Measurements from ENCODE around the gene GNB3. TPM values are rescaled to one million over a fixed set of nuclear protein-coding genes. Genes with fewer than 3 reads are reported as not detected.

The GNB3 gene
- total RNA-seq, 1 experiment from 2014 or later = 20.7 TPM

DNA sequence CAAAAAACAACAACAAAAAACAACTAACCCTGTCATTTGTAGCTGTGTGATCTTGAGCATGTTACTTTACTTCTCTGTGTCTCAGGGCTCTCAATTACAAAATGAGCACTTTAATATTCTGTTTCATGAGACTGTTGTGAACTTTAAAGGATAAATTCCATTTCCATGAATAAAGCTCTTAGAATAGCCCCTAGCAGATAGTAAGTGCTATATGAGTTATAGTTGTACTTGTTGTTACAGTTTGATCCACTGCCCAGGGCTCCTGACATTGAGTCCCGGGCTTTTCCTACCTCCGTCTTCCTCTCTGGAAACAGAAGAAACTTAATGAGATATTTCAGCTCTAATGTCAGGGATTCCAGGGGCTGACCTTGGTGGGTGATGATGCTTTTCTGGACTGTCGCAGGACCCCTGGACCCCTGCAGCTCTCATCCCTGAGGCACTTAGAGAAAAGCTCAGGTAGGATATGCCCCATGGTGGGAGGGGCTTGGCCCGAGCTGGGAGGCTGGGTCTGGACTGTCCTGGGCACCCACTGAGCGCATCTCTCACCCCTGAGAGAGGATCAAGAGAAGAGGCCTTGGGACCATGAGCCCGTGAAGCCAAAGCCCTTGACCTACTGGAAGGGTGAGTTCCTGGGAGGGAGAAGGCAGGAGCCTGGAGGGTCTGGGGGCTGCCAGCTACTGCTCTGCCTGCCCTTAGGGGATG lies 7.4 kb upstream of the GNB3 start:
- intact Hi-C loops (cut with micrococcal nuclease; ENCODE audit: unreplicated experiment) = no loop called here
- no peak for DNase-seq (ENCODE audit: low spot score)
- TF ChIP-seq, protein P1, sequence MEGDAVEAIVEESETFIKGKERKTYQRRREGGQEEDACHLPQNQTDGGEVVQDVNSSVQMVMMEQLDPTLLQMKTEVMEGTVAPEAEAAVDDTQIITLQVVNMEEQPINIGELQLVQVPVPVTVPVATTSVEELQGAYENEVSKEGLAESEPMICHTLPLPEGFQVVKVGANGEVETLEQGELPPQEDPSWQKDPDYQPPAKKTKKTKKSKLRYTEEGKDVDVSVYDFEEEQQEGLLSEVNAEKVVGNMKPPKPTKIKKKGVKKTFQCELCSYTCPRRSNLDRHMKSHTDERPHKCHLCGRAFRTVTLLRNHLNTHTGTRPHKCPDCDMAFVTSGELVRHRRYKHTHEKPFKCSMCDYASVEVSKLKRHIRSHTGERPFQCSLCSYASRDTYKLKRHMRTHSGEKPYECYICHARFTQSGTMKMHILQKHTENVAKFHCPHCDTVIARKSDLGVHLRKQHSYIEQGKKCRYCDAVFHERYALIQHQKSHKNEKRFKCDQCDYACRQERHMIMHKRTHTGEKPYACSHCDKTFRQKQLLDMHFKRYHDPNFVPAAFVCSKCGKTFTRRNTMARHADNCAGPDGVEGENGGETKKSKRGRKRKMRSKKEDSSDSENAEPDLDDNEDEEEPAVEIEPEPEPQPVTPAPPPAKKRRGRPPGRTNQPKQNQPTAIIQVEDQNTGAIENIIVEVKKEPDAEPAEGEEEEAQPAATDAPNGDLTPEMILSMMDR (conservative IDR thresholded peaks at IDR 0.05; ENCODE audit: low read depth, low read length) = no peak
- Histone ChIP-seq H3K27ac (ENCODE audit: low read depth, low read length, poor library complexity, severe bottlenecking) (no peak overlapping the region), H3K4me3 (ENCODE audit: low read depth, low read length, poor library complexity, severe bottlenecking) (no peak overlapping the region), H3K4me1 (ENCODE audit: insufficient read depth, low read length, poor library complexity, severe bottlenecking) (no peaks in the 10 kb centered on the region), H3K36me3 (ENCODE audit: insufficient read depth, low read length, poor library complexity, severe bottlenecking) (peaks cover 57% of the 10 kb centered on the region), H3K27me3 (replicated peaks; ENCODE audit: insufficient read depth, low read depth, low read length, poor library complexity) (no peaks in the 10 kb centered on the region), H3K9me3 (ENCODE audit: low read depth, low read length, poor library complexity, severe bottlenecking) (no peaks in the 10 kb centered on the region)
- no TSS peak for BruUV-seq (replicated peaks)
- CTCF ChIA-PET = no interaction called here
- POLR2A ChIA-PET (ENCODE audit: low non-redundant PET) = interaction anchor here (0.6 kb wide), 1 partner anchor 73 kb away, joined by 3 read pairs; no protein-coding TSS in a partner anchor

DNA sequence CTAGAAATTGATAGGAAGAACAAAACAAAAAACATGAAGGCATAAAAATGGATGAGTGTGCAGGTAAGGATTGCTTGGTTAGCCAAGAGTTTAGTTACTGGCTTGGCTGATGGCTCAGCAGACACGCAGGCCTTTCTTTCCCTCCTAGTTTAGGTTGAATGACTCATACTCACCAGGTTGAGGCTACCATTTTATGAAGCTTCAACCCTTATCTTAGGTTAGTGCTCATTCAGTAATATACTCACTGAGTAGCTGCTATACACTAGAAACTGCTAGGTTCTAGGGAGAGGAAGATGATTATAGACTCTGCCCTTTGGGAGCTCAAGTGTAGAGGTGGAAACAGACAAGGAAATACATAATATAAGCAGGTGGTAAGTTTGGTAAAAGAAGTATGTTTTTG lies 6.5 kb upstream of the GNB3 start:
- no TSS peak for BruUV-seq (replicated peaks)
- H3K27me3 ChIP-seq (replicated peaks; ENCODE audit: insufficient read depth, low read depth, low read length, poor library complexity) = no peaks in the 10 kb centered on the region
- intact Hi-C loops (cut with micrococcal nuclease; ENCODE audit: unreplicated experiment) = no loop called here
- no peak overlapping the region for H3K4me3 ChIP-seq (ENCODE audit: low read depth, low read length, poor library complexity, severe bottlenecking)
- ChIA-PET CTCF (interaction anchor here (0.5 to 1.4 kb wide), 3 partner anchors 21 to 276 kb away, joined by 3 to 8 read pairs (median 5); partner anchors contain the start of gene SPSB2), POLR2A (ENCODE audit: low non-redundant PET) (interaction anchor here (1.0 kb wide), 1 partner anchor 9 kb away, joined by 3 read pairs; no protein-coding TSS in a partner anchor)
- DNase-seq (ENCODE audit: low spot score) = no peak
- H3K27ac ChIP-seq (ENCODE audit: low read depth, low read length, poor library complexity, severe bottlenecking) = no peak overlapping the region
- TF ChIP-seq, protein P1 (conservative IDR thresholded peaks at IDR 0.05; ENCODE audit: low read depth, low read length) = no peak
- TF ChIP-seq EZH2 (IDR thresholded peaks at IDR 0.05; ENCODE audit: borderline replicate concordance, low read depth, low read length, poor library complexity, severe bottlenecking) = no peak
- no peaks in the 10 kb centered on the region for H3K4me1 ChIP-seq (ENCODE audit: insufficient read depth, low read length, poor library complexity, severe bottlenecking)
- H3K36me3 ChIP-seq (ENCODE audit: insufficient read depth, low read length, poor library complexity, severe bottlenecking) = peaks cover 63% of the 10 kb centered on the region
- no peaks in the 10 kb centered on the region for H3K9me3 ChIP-seq (ENCODE audit: low read depth, low read length, poor library complexity, severe bottlenecking)

DNA sequence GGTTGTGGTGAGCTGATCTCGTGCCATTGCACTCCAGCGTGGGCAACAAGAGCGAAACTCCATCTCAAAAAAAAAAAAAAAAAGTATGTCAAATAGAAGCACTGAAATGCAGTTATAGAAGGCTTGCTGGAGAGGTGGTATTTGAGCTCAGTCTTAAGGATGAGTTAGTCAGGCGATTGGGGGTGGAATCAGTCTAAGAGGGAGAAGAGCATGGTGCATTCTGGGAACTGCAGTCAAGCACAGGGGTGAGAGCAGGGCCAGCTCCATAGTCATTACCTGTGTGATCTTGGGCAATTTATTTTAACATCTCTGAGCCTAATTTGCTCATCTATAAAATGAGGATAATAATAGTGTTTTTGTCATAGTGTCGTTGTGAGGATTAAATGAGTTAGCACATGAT lies 5.9 kb upstream of the GNB3 start:
- Histone ChIP-seq H3K36me3 (ENCODE audit: insufficient read depth, low read length, poor library complexity, severe bottlenecking) (peaks cover 66% of the 10 kb centered on the region), H3K9me3 (ENCODE audit: low read depth, low read length, poor library complexity, severe bottlenecking) (no peaks in the 10 kb centered on the region), H3K27me3 (replicated peaks; ENCODE audit: insufficient read depth, low read depth, low read length, poor library complexity) (no peaks in the 10 kb centered on the region), H3K4me3 (ENCODE audit: low read depth, low read length, poor library complexity, severe bottlenecking) (no peak overlapping the region), H3K27ac (ENCODE audit: low read depth, low read length, poor library complexity, severe bottlenecking) (no peak overlapping the region), H3K4me1 (ENCODE audit: insufficient read depth, low read length, poor library complexity, severe bottlenecking) (no peaks in the 10 kb centered on the region)
- BruUV-seq (replicated peaks) = no TSS peak
- DNase-seq (ENCODE audit: low spot score) = no peak
- intact Hi-C loops (cut with micrococcal nuclease; ENCODE audit: unreplicated experiment) = no loop called here
- ChIA-PET POLR2A (ENCODE audit: low non-redundant PET) (interaction anchor here (1.0 kb wide), 1 partner anchor 9 kb away, joined by 3 read pairs; no protein-coding TSS in a partner anchor), CTCF (interaction anchor here (0.9 to 1.4 kb wide), 2 partner anchors 38 to 277 kb away, joined by 5 to 8 read pairs; partner anchors contain the start of gene SPSB2)
- no peak for TF ChIP-seq EZH2 (IDR thresholded peaks at IDR 0.05; ENCODE audit: borderline replicate concordance, low read depth, low read length, poor library complexity, severe bottlenecking)
- TF ChIP-seq, protein P1 (conservative IDR thresholded peaks at IDR 0.05; ENCODE audit: low read depth, low read length) = no peak

Data from A673 (cell line).